HTR-8/SVneo (cell line): ENCODE results near the gene RACK1.

Source experiments
- DNase-seq: peaks from one replicate; pipeline ENCODE4 v3.0.0; 2011; ENCODE audit warnings: low spot score, mixed read lengths; ENCODE audit not compliant: insufficient read length
- FAIRE-seq: peaks from 2 replicates; lab custom pipeline; 2011; peaks lifted over from hg19 to GRCh38; lab: Jason Lieb, UNC

The RACK1 gene

GRCh38 chr5:181203777-181204112, 40.0 kb downstream of the RACK1 start:
- DNase-seq, result no peak
- FAIRE-seq, result no peak

GRCh38 chr5:181203093-181203711, 40.5 kb downstream of the RACK1 start:
- FAIRE-seq, result no peak
- no peak for DNase-seq

- no peak for DNase-seq
- no peak for FAIRE-seq
These were observed 42.9 kb downstream of the RACK1 start for GRCh38 chr5:181200816-181201215.

GRCh38 chr5:181199881-181200638, 43.6 kb downstream of the RACK1 start:
- DNase-seq (no peak), FAIRE-seq (no peak)

GRCh38 chr5:181198905-181199519, 44.7 kb downstream of the RACK1 start:
- FAIRE-seq (no peak), DNase-seq (no peak)

GRCh38 chr5:181198106-181198685, 45.5 kb downstream of the RACK1 start:
- DNase-seq (no peak), FAIRE-seq (no peak)

GRCh38 chr5:181197326-181197951, 46.3 kb downstream of the RACK1 start:
- FAIRE-seq (no peak), DNase-seq (no peak)

- FAIRE-seq (no peak), DNase-seq (no peak)
These were observed 48.4 kb downstream of the RACK1 start for GRCh38 chr5:181195249-181195761.

- no peak for FAIRE-seq
- DNase-seq, result no peak
These were observed 49.0 kb downstream of the RACK1 start for GRCh38 chr5:181194489-181195248.

GRCh38 chr5:181193656-181194055, 50.0 kb downstream of the RACK1 start:
- FAIRE-seq (no peak), DNase-seq (no peak)

GRCh38 chr5:181192337-181193046, 51.2 kb downstream of the RACK1 start:
- no peak for FAIRE-seq
- no peak for DNase-seq

- FAIRE-seq (peak; percentile 93), DNase-seq (peak; percentile 84)
These were observed 52.0 kb downstream of the RACK1 start for GRCh38 chr5:181191526-181192336.

- DNase-seq (no peak), FAIRE-seq (no peak)
These were observed 52.8 kb downstream of the RACK1 start for GRCh38 chr5:181190711-181191525.

- FAIRE-seq, result no peak
- DNase-seq, result no peak
These were observed 53.6 kb downstream of the RACK1 start for GRCh38 chr5:181189962-181190710.

GRCh38 chr5:181189363-181189961, 54.2 kb downstream of the RACK1 start:
- DNase-seq (no peak), FAIRE-seq (no peak)

GRCh38 chr5:181188700-181189362, 54.9 kb downstream of the RACK1 start:
- no peak for DNase-seq
- FAIRE-seq, result no peak
